HepG2 (cell line): ENCODE data around the gene DIABLO. TPM values are rescaled to one million over a fixed set of nuclear protein-coding genes. Genes with fewer than 3 reads are reported as not detected.

Experiments used
- CCAR2 ChIP-seq: fragments of 200-400 bp; formaldehyde crosslinking; optimal IDR thresholded peaks from 2 replicates; pipeline ENCODE3; 2018; ENCODE audit warnings: low read depth, mild to moderate bottlenecking, low read length, moderate library complexity
- FOSL1 ChIP-seq: sonication (generic); formaldehyde crosslinking; IDR thresholded peaks from 2 replicates; pipeline ENCODE4 v1.9.0; 2021; ENCODE audit warnings: missing genetic modification reagents, borderline replicate concordance
- GTF3A ChIP-seq: sonication (generic); formaldehyde crosslinking; conservative IDR thresholded peaks from 2 replicates; pipeline ENCODE4 v1.4.0; 2020; ENCODE audit warnings: mild to moderate bottlenecking, missing genetic modification reagents
- KLF16 ChIP-seq, 2 experiments: sonication (generic) in 1 of 2; formaldehyde crosslinking in 1 of 2; IDR thresholded peaks; 2 replicates each; pipeline versions ENCODE4 v1.6.1 to v1.8.0; 2016 to 2023; ENCODE audit warnings: missing genetic modification reagents in 2 of 2, missing compliant biosample characterization in 1 of 2
- MAFG ChIP-seq: sonication (generic); formaldehyde crosslinking; IDR thresholded peaks from 2 replicates; pipeline ENCODE4 v1.5.1; 2020; ENCODE audit warnings: mild to moderate bottlenecking, missing genetic modification reagents
- MBD4 ChIP-seq: IDR thresholded peaks from 2 replicates; pipeline ENCODE4 v1.6.1; 2012; ENCODE audit warnings: low read length, inconsistent platforms, borderline replicate concordance
- MYNN ChIP-seq: sonication (generic); formaldehyde crosslinking; IDR thresholded peaks from 2 replicates; pipeline ENCODE4 v1.4.0; 2020; ENCODE audit warnings: mild to moderate bottlenecking, low read depth, missing genetic modification reagents
- NFYC ChIP-seq: IDR thresholded peaks from 2 replicates; pipeline ENCODE4 v1.6.1; 2016; ENCODE audit warnings: missing genetic modification reagents, missing compliant biosample characterization
- PAF1 ChIP-seq: IDR thresholded peaks from 2 replicates; pipeline ENCODE4 v1.6.1; 2016; ENCODE audit warnings: missing genetic modification reagents, missing compliant biosample characterization
- PLRG1 ChIP-seq: fragments of 450-650 bp; conservative IDR thresholded peaks from 2 replicates; pipeline ENCODE4 v1.6.1; 2016
- SMAD9 ChIP-seq: sonication (generic); formaldehyde crosslinking; IDR thresholded peaks from 2 replicates; pipeline ENCODE4 v1.5.1; 2020; ENCODE audit warnings: mild to moderate bottlenecking, missing genetic modification reagents
- SMC3 ChIP-seq: IDR thresholded peaks from 2 replicates; pipeline ENCODE4 v1.6.1; 2011; ENCODE audit warnings: low read length, improper control_type of control experiment
- ZBTB38 ChIP-seq: sonication (generic); formaldehyde crosslinking; IDR thresholded peaks from 2 replicates; pipeline ENCODE4 v1.5.1; 2020; ENCODE audit warnings: mild to moderate bottlenecking, missing genetic modification reagents
- ZNF225 ChIP-seq: sonication (generic); formaldehyde crosslinking; IDR thresholded peaks from 2 replicates; pipeline ENCODE4 v1.4.0; 2020; ENCODE audit warnings: mild to moderate bottlenecking, missing genetic modification reagents
- ZNF30 ChIP-seq: sonication (generic); formaldehyde crosslinking; IDR thresholded peaks from 2 replicates; pipeline ENCODE4 v1.5.0; 2020; ENCODE audit warnings: mild to moderate bottlenecking, missing genetic modification reagents
- ZNF33A ChIP-seq: sonication (generic); formaldehyde crosslinking; IDR thresholded peaks from 2 replicates; pipeline ENCODE4 v1.5.1; 2020; ENCODE audit warnings: missing genetic modification reagents, mild to moderate bottlenecking, moderate library complexity, borderline replicate concordance
- ZNF343 ChIP-seq: sonication (generic); formaldehyde crosslinking; IDR thresholded peaks from 2 replicates; pipeline ENCODE4 v1.4.0; 2020; ENCODE audit warnings: mild to moderate bottlenecking, missing genetic modification reagents
- ZNF660 ChIP-seq: sonication (generic); formaldehyde crosslinking; IDR thresholded peaks from 2 replicates; pipeline ENCODE4 v1.5.1; 2020; ENCODE audit warnings: mild to moderate bottlenecking, low read depth, missing genetic modification reagents, borderline replicate concordance
- ZNF777 ChIP-seq: sonication (generic); formaldehyde crosslinking; IDR thresholded peaks from 2 replicates; pipeline ENCODE4 v1.4.0; 2020; ENCODE audit warnings: missing genetic modification reagents
- polyA plus RNA-seq, 8 experiments: library from polyadenylated mRNA; depleted of rRNA in 3 of 8; stranded (reverse) in 7 of 8; unstranded in 1 of 8; fragments of >200 nt; fragmentation: Illumina TruSeq in 4 of 8; extraction: Trizol in 4 of 8; gene quantifications; 2 replicates each; pipeline versions ENCODE4 v1.2.1 to v1.2.3, GENCODE V29; 2011 to 2016; ENCODE audit warnings: low read depth in 4 of 8, missing spikeins in 1 of 8, mixed read lengths in 1 of 8; ENCODE audit not compliant: insufficient read depth in 1 of 8
- total RNA-seq, 5 experiments: library from RNA; depleted of rRNA; stranded (reverse); fragments of >200 nt; fragmentation: Illumina TruSeq; extraction: Trizol; gene quantifications; 2 replicates each; pipeline ENCODE4 v1.2.3, GENCODE V29; 2016; ENCODE audit warnings: low read depth in 1 of 5
- TF ChIP-seq, protein P1 (sequence below): sonication (generic); formaldehyde crosslinking; IDR thresholded peaks from one replicate; pipeline ENCODE4 v1.5.1; 2020; ENCODE audit warnings: mild to moderate bottlenecking, missing genetic modification reagents; ENCODE audit errors: not compliant biosample characterization
- TF ChIP-seq, protein P2 (sequence below): sonication (generic); formaldehyde crosslinking; IDR thresholded peaks from 2 replicates; pipeline ENCODE4 v1.5.0; 2020; ENCODE audit warnings: missing genetic modification reagents

DIABLO gene
- total and polyA plus RNA-seq, 2 of the 13 experiments (the other 11 are each of a cell fraction or from before 2014, with no cell fraction given) = 20.7 to 70.9 TPM

DNA sequence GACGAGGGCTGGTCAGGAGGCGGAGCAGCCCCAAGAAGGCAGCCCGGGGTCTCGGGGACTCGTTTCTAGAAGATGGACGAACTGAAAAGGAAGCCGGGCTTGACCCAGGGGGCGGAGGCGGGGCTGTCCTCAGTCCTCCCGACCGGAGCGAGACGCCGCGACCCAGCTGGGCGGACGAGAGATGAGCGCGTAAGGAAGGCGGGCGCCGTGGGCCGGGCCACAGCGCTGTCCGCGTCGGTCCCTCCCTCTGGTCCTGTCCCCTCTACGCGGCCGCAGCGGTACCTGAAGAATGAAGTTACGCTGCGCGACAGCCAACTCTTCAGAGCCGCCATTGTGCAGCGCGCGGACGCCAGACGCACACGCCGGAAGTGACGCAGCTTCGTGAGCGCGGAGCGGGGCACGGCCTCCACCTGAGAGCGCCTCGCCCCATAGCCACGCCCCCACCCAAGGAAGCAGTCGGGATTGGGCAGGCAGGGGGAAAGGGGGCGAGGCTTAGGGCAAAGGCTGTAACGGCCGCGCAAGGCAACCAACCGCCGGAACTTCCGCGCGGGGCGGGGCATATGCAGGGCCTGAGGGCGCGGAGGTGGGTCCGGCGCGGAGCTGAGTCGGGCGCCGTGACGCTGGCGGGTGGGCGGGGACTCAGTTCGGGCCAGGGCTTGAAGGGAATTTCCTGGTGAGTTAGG, at the start of gene DIABLO (continued):
- TF ChIP-seq MBD4 (no peak), KLF16 (CRISPR knock-in tag; IDR thresholded peaks at IDR 0.05) (peak in 1 of 2 experiments; percentile 81; a peak in 2 of 4 replicates), MAFG (CRISPR knock-in tag) (no peak), MYNN (CRISPR knock-in tag) (no peak), SMC3 (no peak), ZBTB38 (peak; percentile 81), ZNF225 (CRISPR knock-in tag) (0 out of 2 replicates have a peak, but pooled peaks have one; percentile 46), NFYC (peak; percentile 81), ZNF33A (CRISPR knock-in tag) (no peak), ZNF343 (0 out of 2 replicates have a peak, but pooled peaks have one; percentile 31), FOSL1 (no peak), SMAD9 (CRISPR knock-in tag) (peak; percentile 56; the same call in 1 of the 2 replicates), PLRG1 (no peak), ZNF777 (CRISPR knock-in tag) (no peak), ZNF660 (CRISPR knock-in tag) (no peak), PAF1 (CRISPR knock-in tag) (no peak), ZNF30 (CRISPR knock-in tag) (no peak), GTF3A (CRISPR knock-in tag) (no peak), CCAR2 (no peak)
- TF ChIP-seq, protein P1, sequence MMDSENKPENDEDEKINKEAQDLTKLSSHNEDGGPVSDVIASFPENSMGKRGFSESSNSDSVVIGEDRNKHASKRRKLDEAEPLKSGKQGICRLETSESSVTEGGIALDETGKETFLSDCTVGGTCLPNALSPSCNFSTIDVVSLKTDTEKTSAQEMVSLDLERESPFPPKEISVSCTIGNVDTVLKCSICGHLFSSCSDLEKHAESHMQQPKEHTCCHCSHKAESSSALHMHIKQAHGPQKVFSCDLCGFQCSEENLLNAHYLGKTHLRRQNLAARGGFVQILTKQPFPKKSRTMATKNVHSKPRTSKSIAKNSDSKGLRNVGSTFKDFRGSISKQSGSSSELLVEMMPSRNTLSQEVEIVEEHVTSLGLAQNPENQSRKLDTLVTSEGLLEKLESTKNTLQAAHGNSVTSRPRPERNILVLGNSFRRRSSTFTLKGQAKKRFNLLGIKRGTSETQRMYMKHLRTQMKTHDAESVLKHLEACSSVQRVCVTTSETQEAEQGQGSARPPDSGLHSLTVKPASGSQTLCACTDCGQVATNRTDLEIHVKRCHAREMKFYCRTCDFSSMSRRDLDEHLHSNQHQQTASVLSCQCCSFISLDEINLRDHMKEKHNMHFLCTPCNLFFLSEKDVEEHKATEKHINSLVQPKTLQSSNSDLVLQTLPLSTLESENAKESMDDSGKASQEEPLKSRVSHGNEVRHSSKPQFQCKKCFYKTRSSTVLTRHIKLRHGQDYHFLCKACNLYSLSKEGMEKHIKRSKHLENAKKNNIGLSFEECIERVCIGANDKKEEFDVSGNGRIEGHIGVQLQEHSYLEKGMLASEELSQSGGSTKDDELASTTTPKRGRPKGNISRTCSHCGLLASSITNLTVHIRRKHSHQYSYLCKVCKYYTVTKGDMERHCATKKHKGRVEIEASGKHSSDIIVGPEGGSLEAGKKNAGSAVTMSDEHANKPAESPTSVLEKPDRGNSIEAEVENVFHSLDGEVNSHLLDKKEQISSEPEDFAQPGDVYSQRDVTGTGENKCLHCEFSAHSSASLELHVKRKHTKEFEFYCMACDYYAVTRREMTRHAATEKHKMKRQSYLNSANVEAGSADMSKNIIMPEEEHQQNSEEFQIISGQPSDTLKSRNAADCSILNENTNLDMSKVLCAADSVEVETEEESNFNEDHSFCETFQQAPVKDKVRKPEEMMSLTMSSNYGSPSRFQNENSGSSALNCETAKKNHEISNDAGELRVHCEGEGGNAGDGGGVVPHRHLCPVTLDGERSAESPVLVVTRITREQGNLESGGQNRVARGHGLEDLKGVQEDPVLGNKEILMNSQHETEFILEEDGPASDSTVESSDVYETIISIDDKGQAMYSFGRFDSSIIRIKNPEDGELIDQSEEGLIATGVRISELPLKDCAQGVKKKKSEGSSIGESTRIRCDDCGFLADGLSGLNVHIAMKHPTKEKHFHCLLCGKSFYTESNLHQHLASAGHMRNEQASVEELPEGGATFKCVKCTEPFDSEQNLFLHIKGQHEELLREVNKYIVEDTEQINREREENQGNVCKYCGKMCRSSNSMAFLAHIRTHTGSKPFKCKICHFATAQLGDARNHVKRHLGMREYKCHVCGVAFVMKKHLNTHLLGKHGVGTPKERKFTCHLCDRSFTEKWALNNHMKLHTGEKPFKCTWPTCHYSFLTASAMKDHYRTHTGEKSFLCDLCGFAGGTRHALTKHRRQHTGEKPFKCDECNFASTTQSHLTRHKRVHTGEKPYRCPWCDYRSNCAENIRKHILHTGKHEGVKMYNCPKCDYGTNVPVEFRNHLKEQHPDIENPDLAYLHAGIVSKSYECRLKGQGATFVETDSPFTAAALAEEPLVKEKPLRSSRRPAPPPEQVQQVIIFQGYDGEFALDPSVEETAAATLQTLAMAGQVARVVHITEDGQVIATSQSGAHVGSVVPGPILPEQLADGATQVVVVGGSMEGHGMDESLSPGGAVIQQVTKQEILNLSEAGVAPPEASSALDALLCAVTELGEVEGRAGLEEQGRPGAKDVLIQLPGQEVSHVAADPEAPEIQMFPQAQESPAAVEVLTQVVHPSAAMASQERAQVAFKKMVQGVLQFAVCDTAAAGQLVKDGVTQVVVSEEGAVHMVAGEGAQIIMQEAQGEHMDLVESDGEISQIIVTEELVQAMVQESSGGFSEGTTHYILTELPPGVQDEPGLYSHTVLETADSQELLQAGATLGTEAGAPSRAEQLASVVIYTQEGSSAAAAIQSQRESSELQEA (CRISPR knock-in tag) = peak; percentile 3
- TF ChIP-seq, protein P2, sequence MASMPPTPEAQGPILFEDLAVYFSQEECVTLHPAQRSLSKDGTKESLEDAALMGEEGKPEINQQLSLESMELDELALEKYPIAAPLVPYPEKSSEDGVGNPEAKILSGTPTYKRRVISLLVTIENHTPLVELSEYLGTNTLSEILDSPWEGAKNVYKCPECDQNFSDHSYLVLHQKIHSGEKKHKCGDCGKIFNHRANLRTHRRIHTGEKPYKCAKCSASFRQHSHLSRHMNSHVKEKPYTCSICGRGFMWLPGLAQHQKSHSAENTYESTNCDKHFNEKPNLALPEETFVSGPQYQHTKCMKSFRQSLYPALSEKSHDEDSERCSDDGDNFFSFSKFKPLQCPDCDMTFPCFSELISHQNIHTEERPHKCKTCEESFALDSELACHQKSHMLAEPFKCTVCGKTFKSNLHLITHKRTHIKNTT (CRISPR knock-in tag) = no peak
